Endothelial cell of umbilical vein (primary cell): Measurements from ENCODE around the gene ACBD6. TPM values are rescaled to one million over a fixed set of nuclear protein-coding genes. Genes with fewer than 3 reads are reported as not detected.

Experiments used
- BruUV-seq: library from RNA; stranded (reverse); fragments of 400-500 nt; replicated peaks from 2 replicates; lab custom pipeline; 2021; lab: Mats Ljungman, UMichigan
- CTCF ChIA-PET: fragments of 300-600, 350-600 bp; sonication (Branson Sonifier 250); formaldehyde crosslinking; loops from one replicate; lab custom pipeline; 2021; ENCODE audit warnings: antibody characterized with exemption, inconsistent platforms; lab: Charles Lee
- POLR2A ChIA-PET: fragments of 300-600, 350-600 bp; sonication (Branson Sonifier 250); formaldehyde crosslinking; loops from one replicate; lab custom pipeline; 2021; ENCODE audit warnings: antibody characterized with exemption, inconsistent platforms; lab: Charles Lee
- DNase-seq: peaks from one replicate; pipeline ENCODE4 v3.0.0-alpha.2; 2011; ENCODE audit warnings: low read depth, low spot score
- FAIRE-seq: peaks from 2 replicates; lab custom pipeline; 2011; peaks lifted over from hg19 to GRCh38; lab: Jason Lieb, UNC
- H2AFZ ChIP-seq: 2 replicates; pipeline ENCODE4 v1.6.0; 2012; ENCODE audit warnings: low read depth, low read length, control low read depth, inconsistent platforms
- H3K27ac ChIP-seq: 2 replicates; pipeline ENCODE4 v1.5.1; 2011; ENCODE audit warnings: low read depth, mild to moderate bottlenecking, control low read depth, low read length, moderate library complexity; ENCODE audit not compliant: insufficient read depth
- H3K27me3 ChIP-seq, 2 experiments: 2 replicates each; pipeline versions ENCODE4 v1.6.0 to v1.6.1; 2011; ENCODE audit warnings: low read length in 2 of 2, mixed read lengths in 1 of 2; ENCODE audit not compliant: control insufficient read depth in 2 of 2, insufficient read depth in 2 of 2
- H3K36me3 ChIP-seq, 2 experiments: 2 replicates in 1 of 2; 3 replicates in 1 of 2; pipeline ENCODE4 v1.5.1; 2011; ENCODE audit warnings: low read length in 2 of 2, mild to moderate bottlenecking in 1 of 2, moderate library complexity in 1 of 2; ENCODE audit not compliant: control insufficient read depth in 2 of 2, insufficient read depth in 2 of 2; ENCODE audit errors: extremely low read depth in 1 of 2
- H3K4me1 ChIP-seq: 3 replicates; pipeline ENCODE4 v1.5.1; 2011; ENCODE audit warnings: mild to moderate bottlenecking, low read length; ENCODE audit not compliant: control insufficient read depth, insufficient read depth; ENCODE audit errors: extremely low read depth
- H3K4me2 ChIP-seq: 2 replicates; pipeline ENCODE4 v1.6.1; 2011; ENCODE audit warnings: low read length, control low read depth, mixed read lengths; ENCODE audit not compliant: insufficient read depth
- H3K4me3 ChIP-seq, 3 experiments: fragments of 200-600 bp in 1 of 3; sonication (generic), shearing (Covaris generic) in 1 of 3; replicated peaks in 1 of 3; 2 replicates each; pipeline ENCODE4 v1.5.1; 2011 to 2016; ENCODE audit warnings: control low read depth in 3 of 3, low read length in 3 of 3, mild to moderate bottlenecking in 2 of 3, inconsistent platforms in 1 of 3, low read depth in 1 of 3, moderate library complexity in 1 of 3; ENCODE audit not compliant: insufficient read depth in 1 of 3
- H3K79me2 ChIP-seq: 2 replicates; pipeline ENCODE4 v1.6.0; 2012; ENCODE audit warnings: low read length, inconsistent platforms; ENCODE audit not compliant: control insufficient read depth, insufficient read depth
- H3K9ac ChIP-seq: replicated peaks from 2 replicates; pipeline ENCODE3; 2011; ENCODE audit warnings: low read length, control low read depth; ENCODE audit not compliant: insufficient read depth; ENCODE audit errors: extremely low read depth
- H3K9me1 ChIP-seq: replicated peaks from 3 replicates; pipeline ENCODE4 v1.6.0; 2011; ENCODE audit warnings: mild to moderate bottlenecking, low read length; ENCODE audit not compliant: control insufficient read depth, insufficient read depth; ENCODE audit errors: extremely low read depth
- H3K9me3 ChIP-seq: replicated peaks from 2 replicates; pipeline ENCODE4 v1.5.1; 2012; ENCODE audit warnings: low read length, inconsistent platforms; ENCODE audit not compliant: control insufficient read depth, insufficient read depth
- H4K20me1 ChIP-seq: replicated peaks from 2 replicates; pipeline ENCODE3; 2011; ENCODE audit warnings: mild to moderate bottlenecking, low read length; ENCODE audit not compliant: control insufficient read depth, insufficient read depth; ENCODE audit errors: extremely low read depth
- EZH2 ChIP-seq: IDR thresholded peaks from 2 replicates; pipeline ENCODE4 v1.6.1; 2012; ENCODE audit warnings: borderline replicate concordance, low read depth, mild to moderate bottlenecking, moderate library complexity, low read length, inconsistent platforms; ENCODE audit not compliant: severe bottlenecking
- FOS ChIP-seq: IDR thresholded peaks from 2 replicates; pipeline ENCODE4 v1.6.1; 2011; ENCODE audit warnings: mild to moderate bottlenecking, low read length, moderate library complexity, borderline replicate concordance; ENCODE audit not compliant: insufficient read depth
- GATA2 ChIP-seq: IDR thresholded peaks from 2 replicates; pipeline ENCODE4 v1.7.0; 2011; ENCODE audit warnings: low read depth, mild to moderate bottlenecking, moderate library complexity, mixed read lengths, low read length; ENCODE audit not compliant: insufficient read length, insufficient read depth
- JUN ChIP-seq: IDR thresholded peaks from 2 replicates; pipeline ENCODE4 v1.6.1; 2011; ENCODE audit warnings: borderline replicate concordance, low read depth; ENCODE audit not compliant: insufficient read length, insufficient read depth
- MYC ChIP-seq: IDR thresholded peaks from one replicate; pipeline ENCODE4 v1.6.1; 2011; ENCODE audit warnings: mild to moderate bottlenecking, low read depth, low read length
- POLR2A ChIP-seq: IDR thresholded peaks from 2 replicates; pipeline ENCODE4 v1.6.1; 2012; ENCODE audit warnings: low read depth, mild to moderate bottlenecking, control low read depth, low read length
- POLR2AphosphoS5 ChIP-seq: IDR thresholded peaks from 2 replicates; pipeline ENCODE4 v1.6.1; 2012; ENCODE audit warnings: low read depth, mild to moderate bottlenecking, control low read depth, low read length, moderate library complexity; ENCODE audit not compliant: insufficient read depth
- dilution Hi-C: fragments of 300-500 bp; cut with MboI; formaldehyde crosslinking; loops from one replicate; pipeline ENCODE4 v1.15.0; 2019; ENCODE audit warnings: low sequenced_read_pairs; ENCODE audit not compliant: extremely low pct_ligation_motif_present
- intact Hi-C: fragments of 100-400 bp; cut with micrococcal nuclease; formaldehyde crosslinking; loops from one replicate; pipeline ENCODE4 v1.10.0; 2022
- polyA plus RNA-seq, 4 experiments: library from polyadenylated mRNA; depleted of rRNA in 3 of 4; stranded (reverse) in 3 of 4; unstranded in 1 of 4; fragments of >200 nt; gene quantifications; 2 replicates each; pipeline versions ENCODE4 v1.2.1 to v1.2.3, GENCODE V29; 2011 to 2012; ENCODE audit warnings: missing spikeins in 1 of 4
- total RNA-seq: library from RNA; stranded (reverse); gene quantifications from 2 replicates; pipeline ENCODE4 v1.2.3, GENCODE V29; 2021
- TF ChIP-seq, protein P1 (sequence below), 2 donors: IDR thresholded peaks; 1 replicate in 1 of 2; 2 replicates in 1 of 2; pipeline ENCODE4 v1.5.1; 2011; ENCODE audit warnings: low read length in 2 of 2, mild to moderate bottlenecking in 2 of 2, moderate library complexity in 2 of 2, control low read depth in 1 of 2, inconsistent platforms in 1 of 2, low read depth in 1 of 2; ENCODE audit not compliant: insufficient read depth in 1 of 2; ENCODE audit errors: extremely low read depth in 1 of 2
- TF ChIP-seq, protein P2 (sequence below): IDR thresholded peaks from 2 replicates; pipeline ENCODE4 v1.6.1; 2011; ENCODE audit not compliant: insufficient read depth, insufficient read length

ACBD6 gene
- total and polyA plus RNA-seq, 2 donors (not counting 3 experiments of a cell fraction or from before 2014, with no cell fraction given): 55.6 to 56.4 TPM

DNA sequence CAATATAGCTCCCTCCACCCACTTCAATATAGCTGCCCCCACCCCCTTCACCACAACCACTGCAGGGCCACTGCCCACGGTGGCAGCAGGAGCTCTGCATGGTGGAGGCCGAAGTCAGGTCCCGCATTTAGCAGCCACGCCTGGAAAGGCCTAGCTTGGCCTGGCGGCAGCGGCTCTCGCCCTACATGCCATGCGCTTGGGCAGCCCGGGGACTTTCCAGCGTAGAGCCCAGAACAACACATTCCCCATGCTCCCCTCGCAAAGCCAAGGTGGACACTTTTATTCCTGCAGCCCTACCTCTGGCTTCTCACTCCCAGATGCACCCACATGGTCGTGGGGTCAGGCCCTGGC, 235.2 kb downstream of the ACBD6 start:
- POLR2A ChIA-PET: no interaction called here

More for the DNA sequence above, 235.2 kb downstream of the ACBD6 start:
- H3K27me3 ChIP-seq: no peaks in the 10 kb centered on the region
- no peak overlapping the region for H3K4me3 ChIP-seq
- no peaks in the 10 kb centered on the region for H3K36me3 ChIP-seq
- TF ChIP-seq EZH2 (no peak), POLR2AphosphoS5 (no peak), POLR2A (no peak), GATA2 (no peak), FOS (no peak), MYC (no peak), JUN (no peak)
- TF ChIP-seq, protein P1, sequence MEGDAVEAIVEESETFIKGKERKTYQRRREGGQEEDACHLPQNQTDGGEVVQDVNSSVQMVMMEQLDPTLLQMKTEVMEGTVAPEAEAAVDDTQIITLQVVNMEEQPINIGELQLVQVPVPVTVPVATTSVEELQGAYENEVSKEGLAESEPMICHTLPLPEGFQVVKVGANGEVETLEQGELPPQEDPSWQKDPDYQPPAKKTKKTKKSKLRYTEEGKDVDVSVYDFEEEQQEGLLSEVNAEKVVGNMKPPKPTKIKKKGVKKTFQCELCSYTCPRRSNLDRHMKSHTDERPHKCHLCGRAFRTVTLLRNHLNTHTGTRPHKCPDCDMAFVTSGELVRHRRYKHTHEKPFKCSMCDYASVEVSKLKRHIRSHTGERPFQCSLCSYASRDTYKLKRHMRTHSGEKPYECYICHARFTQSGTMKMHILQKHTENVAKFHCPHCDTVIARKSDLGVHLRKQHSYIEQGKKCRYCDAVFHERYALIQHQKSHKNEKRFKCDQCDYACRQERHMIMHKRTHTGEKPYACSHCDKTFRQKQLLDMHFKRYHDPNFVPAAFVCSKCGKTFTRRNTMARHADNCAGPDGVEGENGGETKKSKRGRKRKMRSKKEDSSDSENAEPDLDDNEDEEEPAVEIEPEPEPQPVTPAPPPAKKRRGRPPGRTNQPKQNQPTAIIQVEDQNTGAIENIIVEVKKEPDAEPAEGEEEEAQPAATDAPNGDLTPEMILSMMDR (IDR thresholded peaks at IDR 0.05; ENCODE audit: extremely low read depth in 1 of 2, insufficient read depth in 1 of 2, low read depth in 1 of 2, low read length in 2 of 2): no peak
- TF ChIP-seq, protein P2, sequence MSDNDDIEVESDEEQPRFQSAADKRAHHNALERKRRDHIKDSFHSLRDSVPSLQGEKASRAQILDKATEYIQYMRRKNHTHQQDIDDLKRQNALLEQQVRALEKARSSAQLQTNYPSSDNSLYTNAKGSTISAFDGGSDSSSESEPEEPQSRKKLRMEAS: no peak
- CTCF ChIA-PET: interaction anchor here (1.2 to 2.7 kb wide), 2 partner anchors 8 to 149 kb away, joined by 3 to 7 read pairs; no protein-coding TSS in a partner anchor
- no peaks in the 10 kb centered on the region for H3K9me3 ChIP-seq
- DNase-seq (no peak), FAIRE-seq (no peak)
- intact Hi-C loops: no loop called here
- no peak overlapping the region for H3K4me2 ChIP-seq
- H3K4me1 ChIP-seq: no peaks in the 10 kb centered on the region
- no TSS peak for BruUV-seq
- no peaks in the 10 kb centered on the region for H4K20me1 ChIP-seq
- no peak overlapping the region for H3K27ac ChIP-seq
- no peak overlapping the region for H3K9ac ChIP-seq
- H3K9me1 ChIP-seq: no peaks in the 10 kb centered on the region
- dilution Hi-C loops: no loop called here
- no peaks in the 10 kb centered on the region for H3K79me2 ChIP-seq
- H2AFZ ChIP-seq: no peak overlapping the region
